ENCODE results near the gene SYNDIG1. TPM values are rescaled to one million over a fixed set of nuclear protein-coding genes. Genes with fewer than 3 reads are reported as not detected.

SYNDIG1 gene
- total RNA-seq, 1 donor from 2014 or later: 13.7 TPM

DNA sequence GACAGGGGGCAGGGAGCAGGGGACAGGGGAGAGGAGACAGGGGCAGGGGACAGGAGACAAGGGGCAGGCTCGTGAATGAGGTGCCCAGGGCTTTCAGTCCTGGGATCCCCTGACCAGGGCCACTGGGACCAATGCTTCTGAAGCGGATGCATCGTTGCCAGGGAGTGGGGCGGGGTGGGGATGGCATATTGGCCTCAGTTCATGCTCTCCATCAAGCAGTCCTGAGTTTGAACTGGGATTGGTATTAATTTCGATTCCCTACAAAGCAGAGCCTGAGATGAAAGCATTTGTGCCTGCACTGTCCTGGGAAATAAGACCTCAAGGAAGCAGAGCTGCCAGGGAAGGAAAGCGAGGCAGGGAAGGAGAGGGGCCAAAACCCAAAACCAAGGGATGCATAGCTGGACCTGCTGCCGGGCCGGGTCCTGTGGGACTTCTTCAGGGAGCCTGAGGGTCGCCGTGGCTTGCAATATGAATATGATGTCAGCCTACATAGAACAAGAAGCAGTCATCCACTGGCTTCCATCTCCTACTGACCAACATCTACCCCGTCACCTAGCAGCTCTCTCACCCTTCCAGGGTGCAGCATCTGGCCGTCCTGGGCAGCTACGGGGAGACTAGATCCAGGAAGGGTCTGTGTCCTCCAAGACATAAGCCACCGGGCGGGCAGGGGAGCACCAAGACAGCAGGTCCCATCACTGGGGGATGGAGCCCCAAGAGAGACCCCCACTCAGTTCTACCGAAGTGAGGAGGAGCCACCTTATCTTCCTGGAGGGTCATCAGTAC, 233.3 kb downstream of the SYNDIG1 start:
- TF ChIP-seq, protein P1, sequence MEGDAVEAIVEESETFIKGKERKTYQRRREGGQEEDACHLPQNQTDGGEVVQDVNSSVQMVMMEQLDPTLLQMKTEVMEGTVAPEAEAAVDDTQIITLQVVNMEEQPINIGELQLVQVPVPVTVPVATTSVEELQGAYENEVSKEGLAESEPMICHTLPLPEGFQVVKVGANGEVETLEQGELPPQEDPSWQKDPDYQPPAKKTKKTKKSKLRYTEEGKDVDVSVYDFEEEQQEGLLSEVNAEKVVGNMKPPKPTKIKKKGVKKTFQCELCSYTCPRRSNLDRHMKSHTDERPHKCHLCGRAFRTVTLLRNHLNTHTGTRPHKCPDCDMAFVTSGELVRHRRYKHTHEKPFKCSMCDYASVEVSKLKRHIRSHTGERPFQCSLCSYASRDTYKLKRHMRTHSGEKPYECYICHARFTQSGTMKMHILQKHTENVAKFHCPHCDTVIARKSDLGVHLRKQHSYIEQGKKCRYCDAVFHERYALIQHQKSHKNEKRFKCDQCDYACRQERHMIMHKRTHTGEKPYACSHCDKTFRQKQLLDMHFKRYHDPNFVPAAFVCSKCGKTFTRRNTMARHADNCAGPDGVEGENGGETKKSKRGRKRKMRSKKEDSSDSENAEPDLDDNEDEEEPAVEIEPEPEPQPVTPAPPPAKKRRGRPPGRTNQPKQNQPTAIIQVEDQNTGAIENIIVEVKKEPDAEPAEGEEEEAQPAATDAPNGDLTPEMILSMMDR (IDR thresholded peaks at IDR 0.05): no peak
- Histone ChIP-seq H3K36me3 (no peaks in the 10 kb centered on the region), H3K27ac (no peak overlapping the region), H3K4me3 (no peak overlapping the region), H3K27me3 (no peaks in the 10 kb centered on the region), H3K4me1 (no peaks in the 10 kb centered on the region), H3K9me3 (no peaks in the 10 kb centered on the region)
- no peak for DNase-seq (ENCODE audit: low spot score in 2 of 2)
- intact Hi-C loops (cut with DNase I): no loop called here

DNA sequence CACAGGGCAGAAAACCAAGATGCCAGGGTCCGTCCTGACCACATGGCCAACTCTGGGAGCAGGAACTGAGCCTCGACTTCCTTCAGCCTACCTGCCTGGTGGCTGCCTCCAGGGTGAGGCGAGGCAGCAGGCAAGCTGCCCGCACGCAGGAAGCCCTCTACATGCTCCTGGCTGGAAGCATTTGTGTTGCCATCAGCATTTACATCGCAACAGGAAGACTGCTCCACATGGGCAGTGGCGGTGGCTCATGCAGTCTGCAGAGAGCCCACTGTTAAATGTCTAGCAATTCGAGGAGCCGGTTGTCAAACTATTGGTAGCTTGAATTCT, 233.8 kb downstream of the SYNDIG1 start:
- H3K27me3 ChIP-seq: no peaks in the 10 kb centered on the region
- no peak for DNase-seq (ENCODE audit: low spot score in 2 of 2)
- H3K4me1 ChIP-seq: no peaks in the 10 kb centered on the region
- no peaks in the 10 kb centered on the region for H3K36me3 ChIP-seq
- H3K4me3 ChIP-seq: no peak overlapping the region
- no peaks in the 10 kb centered on the region for H3K9me3 ChIP-seq
- H3K27ac ChIP-seq: no peak overlapping the region
- intact Hi-C loops (cut with DNase I): no loop called here
- TF ChIP-seq, protein P1 (IDR thresholded peaks at IDR 0.05): no peak

DNA sequence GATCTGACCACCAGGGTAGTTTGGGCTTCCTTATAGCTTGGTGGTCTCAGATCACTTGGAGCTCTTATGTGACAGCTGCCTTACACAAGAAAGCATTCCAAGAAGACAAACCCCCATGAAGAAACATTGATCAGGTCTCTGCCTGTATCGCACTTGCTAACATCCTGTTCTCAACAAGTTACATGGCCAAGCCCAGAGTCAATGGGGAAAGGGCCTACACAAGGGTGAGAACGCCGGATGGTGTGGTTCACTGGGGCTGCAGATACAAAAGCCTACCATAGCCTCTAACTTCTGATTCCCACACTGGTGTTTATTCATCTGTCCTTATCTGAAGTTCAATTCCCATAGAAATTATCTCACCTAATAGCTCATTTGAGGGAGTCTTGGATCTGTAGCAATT, 235.5 kb downstream of the SYNDIG1 start:
- H3K4me3 ChIP-seq: no peak overlapping the region
- TF ChIP-seq, protein P1 (IDR thresholded peaks at IDR 0.05): no peak
- no peak for DNase-seq (ENCODE audit: low spot score in 2 of 2)
- H3K4me1 ChIP-seq: no peaks in the 10 kb centered on the region
- H3K9me3 ChIP-seq: no peaks in the 10 kb centered on the region
- no peak overlapping the region for H3K27ac ChIP-seq
- no peaks in the 10 kb centered on the region for H3K27me3 ChIP-seq
- no peaks in the 10 kb centered on the region for H3K36me3 ChIP-seq
- intact Hi-C loops (cut with DNase I): no loop called here

DNA sequence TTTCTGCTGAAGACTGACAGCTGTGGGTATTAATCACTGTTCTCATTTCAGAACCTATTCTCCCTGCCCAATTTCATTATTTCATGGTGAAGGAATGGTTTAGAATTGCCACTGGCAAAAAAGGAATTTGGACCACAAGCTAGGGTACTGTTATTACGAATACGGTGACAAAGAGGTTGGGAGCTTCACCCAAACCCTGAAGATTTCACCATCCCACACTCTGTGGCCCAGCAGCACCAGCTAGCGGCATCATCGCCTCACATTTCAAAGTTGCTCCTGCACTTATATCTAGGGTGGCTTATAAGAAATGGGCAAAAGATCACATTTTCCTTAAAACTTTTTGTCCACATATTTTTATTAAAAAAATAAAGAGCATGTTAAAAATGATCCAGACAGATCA, 236.1 kb downstream of the SYNDIG1 start:
- no peaks in the 10 kb centered on the region for H3K27me3 ChIP-seq
- H3K27ac ChIP-seq: no peak overlapping the region
- no peaks in the 10 kb centered on the region for H3K9me3 ChIP-seq
- no peak for DNase-seq (ENCODE audit: low spot score in 2 of 2)
- H3K4me1 ChIP-seq: no peaks in the 10 kb centered on the region
- intact Hi-C loops (cut with DNase I): no loop called here
- no peaks in the 10 kb centered on the region for H3K36me3 ChIP-seq
- TF ChIP-seq, protein P1 (IDR thresholded peaks at IDR 0.05): no peak
- no peak overlapping the region for H3K4me3 ChIP-seq

DNA sequence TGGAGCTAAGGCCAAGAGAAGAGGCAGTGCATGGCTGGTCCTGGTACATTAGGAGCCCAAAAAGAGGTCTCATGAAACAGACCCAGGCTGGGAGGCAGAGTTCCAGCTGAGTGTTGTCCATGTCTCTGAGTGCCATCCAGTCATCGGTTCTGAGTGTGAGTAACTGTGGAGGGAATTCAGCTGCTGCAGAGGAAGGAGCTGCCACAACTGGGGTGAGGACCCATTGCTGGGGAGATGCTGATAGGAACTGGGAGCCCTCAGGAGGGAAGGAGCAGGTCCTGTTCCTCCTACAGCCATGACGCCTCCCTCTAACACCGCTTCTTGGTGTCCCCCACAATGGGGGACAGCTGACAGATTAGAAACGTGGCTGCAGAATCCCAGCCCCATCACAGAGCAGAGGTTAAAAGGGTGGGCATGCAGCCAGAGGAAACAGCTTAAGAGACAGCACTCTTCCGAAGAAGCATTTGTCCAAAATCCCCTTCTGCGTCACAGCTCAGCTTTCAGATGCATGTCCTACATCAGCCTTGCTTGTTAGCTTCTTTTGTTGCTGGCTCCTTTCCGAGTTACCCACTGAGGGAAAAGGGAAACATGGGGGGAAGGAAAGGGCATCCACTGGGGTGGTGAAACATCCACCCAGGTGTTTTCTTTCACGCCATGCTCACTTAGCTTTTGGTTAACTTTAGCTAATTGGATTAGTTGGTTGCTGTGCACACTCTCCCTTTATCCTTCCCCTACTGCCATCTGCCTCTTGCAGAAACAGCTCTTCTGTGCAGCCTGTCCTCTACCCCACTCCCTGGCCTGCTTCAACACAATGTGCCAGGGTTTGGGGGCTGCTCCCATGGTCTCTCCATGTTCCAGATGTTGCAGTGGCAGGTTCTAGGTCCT, 239.2 kb downstream of the SYNDIG1 start:
- H3K27ac ChIP-seq: no peak overlapping the region
- DNase-seq (ENCODE audit: low spot score in 2 of 2): no peak
- intact Hi-C loops (cut with DNase I): no loop called here
- TF ChIP-seq, protein P1 (IDR thresholded peaks at IDR 0.05): no peak
- H3K4me1 ChIP-seq: no peaks in the 10 kb centered on the region
- no peaks in the 10 kb centered on the region for H3K27me3 ChIP-seq
- H3K4me3 ChIP-seq: no peak overlapping the region
- H3K36me3 ChIP-seq: no peaks in the 10 kb centered on the region
- no peaks in the 10 kb centered on the region for H3K9me3 ChIP-seq

Data from ascending aorta (tissue), 2 donors.